Stimulated activated naive CD8-positive, alpha-beta T cell treated with anti-CD3 and anti-CD28 coated beads, Interleukin-15, Interleukin-2, amounts not matched to agents 100 ng/mL and 50 ng/mL, for 24 hours (primary cell): ENCODE data around the gene BTBD8.
A peak's percentile ranks its signal among the peaks of the same experiment; 100 is the strongest.
"Not testable (repeated sequence)": the region's sequence is repeated elsewhere in the genome, so short reads cannot be mapped to it uniquely, and the experiment has no call there.

Source experiments
- H3K27ac Mint-ChIP-seq: one replicate; pipeline ENCODE4 v1.8.0; 2021; ENCODE audit warnings: mild to moderate bottlenecking, mixed read lengths
- H3K27me3 Mint-ChIP-seq: one replicate; pipeline ENCODE4 v1.8.0; 2021; ENCODE audit warnings: mixed read lengths
- H3K36me3 Mint-ChIP-seq: one replicate; pipeline ENCODE4 v1.8.0; 2021; ENCODE audit warnings: low read depth, mixed read lengths
- H3K4me1 Mint-ChIP-seq: one replicate; pipeline ENCODE4 v1.8.0; 2021; ENCODE audit warnings: low read depth, mixed read lengths
- H3K4me3 Mint-ChIP-seq: one replicate; pipeline ENCODE4 v1.8.0; 2021; ENCODE audit warnings: mild to moderate bottlenecking, mixed read lengths
- H3K9me3 Mint-ChIP-seq: one replicate; pipeline ENCODE4 v1.8.0; 2021; ENCODE audit warnings: mixed read lengths

Gene BTBD8

GRCh38 chr1:92076363-92076762 is 3.8 kb upstream of the BTBD8 start:
- Mint-ChIP-seq H3K27ac (no peak overlapping the region), H3K4me1 (peaks cover 4% of the 10 kb centered on the region), H3K36me3 (no peaks in the 10 kb centered on the region), H3K4me3 (no peak overlapping the region), H3K27me3 (no peaks in the 10 kb centered on the region), H3K9me3 (no peaks in the 10 kb centered on the region)

GRCh38 chr1:92078077-92078476 is 2.1 kb upstream of the BTBD8 start:
- H3K36me3 Mint-ChIP-seq, H3K4me3 Mint-ChIP-seq, H3K27me3 Mint-ChIP-seq, H3K27ac Mint-ChIP-seq, H3K4me1 Mint-ChIP-seq, H3K9me3 Mint-ChIP-seq: not testable (repeated sequence)

GRCh38 chr1:92079441-92079840 is 704 bp upstream of the BTBD8 start:
- Mint-ChIP-seq H3K4me3 (peak overlapping the region; percentile 86), H3K27ac (peak overlapping the region; percentile 53)

DNA sequence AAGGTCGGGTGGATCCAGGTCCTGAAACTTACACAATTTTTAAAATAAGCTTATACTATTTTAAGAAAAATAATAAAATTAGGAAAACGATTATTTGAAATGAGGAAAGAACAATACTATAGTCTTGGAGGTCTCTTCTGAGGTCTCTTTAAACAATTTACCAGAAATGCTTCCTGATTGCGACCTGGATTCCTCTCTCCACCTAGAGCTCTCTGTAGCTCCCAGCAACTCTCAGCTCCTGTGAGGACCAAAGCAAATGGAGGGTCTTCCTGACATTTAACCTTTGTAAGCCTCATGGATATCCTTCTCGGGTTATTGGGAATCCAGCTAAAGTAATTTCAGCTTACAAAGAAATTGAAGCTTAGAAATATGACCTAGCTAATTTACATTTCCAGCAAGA is 886 bp downstream of the BTBD8 start:
- no peak overlapping the region for H3K27ac Mint-ChIP-seq
- H3K27me3 Mint-ChIP-seq, result no peaks in the 10 kb centered on the region
- H3K4me1 Mint-ChIP-seq, result peaks cover 4% of the 10 kb centered on the region
- H3K36me3 Mint-ChIP-seq, result no peaks in the 10 kb centered on the region
- H3K4me3 Mint-ChIP-seq, result peak overlapping the region; percentile 86
- H3K9me3 Mint-ChIP-seq, result peaks cover 9% of the 10 kb centered on the region

More at GRCh38 chr1:92079441-92079840, 704 bp upstream of the BTBD8 start:
- no peaks in the 10 kb centered on the region for H3K36me3 Mint-ChIP-seq
- no peaks in the 10 kb centered on the region for H3K27me3 Mint-ChIP-seq
- H3K9me3 Mint-ChIP-seq, result no peaks in the 10 kb centered on the region
- H3K4me1 Mint-ChIP-seq, result peaks cover 4% of the 10 kb centered on the region

DNA sequence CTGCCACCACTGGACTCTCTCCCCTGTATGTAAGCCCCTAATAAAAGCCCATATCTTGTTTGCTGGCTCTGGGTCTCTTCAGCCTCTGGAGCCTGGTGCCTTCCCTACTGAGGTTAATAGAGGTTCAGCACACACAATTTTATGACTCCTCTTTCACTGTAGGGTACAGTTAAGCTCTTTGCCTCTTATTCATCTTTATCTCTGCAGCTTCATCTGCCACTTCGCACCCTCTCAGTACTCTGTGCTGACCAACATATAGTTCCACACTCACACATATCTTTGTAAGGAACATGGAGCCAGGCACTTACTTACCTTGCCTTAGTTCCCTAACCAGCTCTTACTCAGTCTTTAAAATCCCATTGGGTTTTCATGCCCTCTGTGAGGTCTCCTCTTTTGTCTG is 4.5 kb downstream of the BTBD8 start:
- H3K27me3 Mint-ChIP-seq, result no peaks in the 10 kb centered on the region
- H3K4me3 Mint-ChIP-seq, result no peak overlapping the region
- no peak overlapping the region for H3K27ac Mint-ChIP-seq
- H3K36me3 Mint-ChIP-seq, result no peaks in the 10 kb centered on the region
- H3K4me1 Mint-ChIP-seq, result peaks cover 4% of the 10 kb centered on the region
- peaks cover 10% of the 10 kb centered on the region for H3K9me3 Mint-ChIP-seq

- H3K4me3 Mint-ChIP-seq, result no peak overlapping the region
- no peaks in the 10 kb centered on the region for H3K27me3 Mint-ChIP-seq
- no peaks in the 10 kb centered on the region for H3K4me1 Mint-ChIP-seq
- no peaks in the 10 kb centered on the region for H3K36me3 Mint-ChIP-seq
- no peak overlapping the region for H3K27ac Mint-ChIP-seq
- peaks cover 10% of the 10 kb centered on the region for H3K9me3 Mint-ChIP-seq
Measured at GRCh38 chr1:92085727-92086126, 5.6 kb downstream of the BTBD8 start.

DNA sequence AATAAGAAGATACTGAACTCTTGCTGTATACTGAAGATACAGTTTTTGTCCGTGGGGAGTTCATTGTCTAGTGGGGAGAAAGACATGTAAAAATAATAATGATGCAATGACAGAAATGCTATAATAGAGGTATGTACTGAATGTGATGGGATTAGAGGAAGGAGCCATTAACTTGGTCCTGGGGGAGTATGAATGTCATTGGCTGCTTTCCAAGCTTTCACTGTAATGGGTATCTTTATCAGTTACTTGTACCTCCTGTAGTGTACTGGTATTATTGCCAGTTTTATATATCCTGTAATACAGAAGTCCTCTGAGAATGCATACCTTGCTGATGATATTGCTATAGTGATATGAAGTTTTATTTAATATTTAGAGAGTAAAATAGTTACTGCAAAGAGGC is 7.4 kb downstream of the BTBD8 start:
- Mint-ChIP-seq H3K36me3 (no peaks in the 10 kb centered on the region), H3K9me3 (peaks cover 10% of the 10 kb centered on the region), H3K4me1 (no peaks in the 10 kb centered on the region), H3K27ac (no peak overlapping the region), H3K4me3 (no peak overlapping the region), H3K27me3 (no peaks in the 10 kb centered on the region)

GRCh38 chr1:92091625-92092024 is 11.5 kb downstream of the BTBD8 start:
- Mint-ChIP-seq H3K4me3 (no peak overlapping the region), H3K27ac (no peak overlapping the region), H3K9me3 (no peaks in the 10 kb centered on the region), H3K36me3 (no peaks in the 10 kb centered on the region), H3K27me3 (no peaks in the 10 kb centered on the region), H3K4me1 (peaks cover 3% of the 10 kb centered on the region)

DNA sequence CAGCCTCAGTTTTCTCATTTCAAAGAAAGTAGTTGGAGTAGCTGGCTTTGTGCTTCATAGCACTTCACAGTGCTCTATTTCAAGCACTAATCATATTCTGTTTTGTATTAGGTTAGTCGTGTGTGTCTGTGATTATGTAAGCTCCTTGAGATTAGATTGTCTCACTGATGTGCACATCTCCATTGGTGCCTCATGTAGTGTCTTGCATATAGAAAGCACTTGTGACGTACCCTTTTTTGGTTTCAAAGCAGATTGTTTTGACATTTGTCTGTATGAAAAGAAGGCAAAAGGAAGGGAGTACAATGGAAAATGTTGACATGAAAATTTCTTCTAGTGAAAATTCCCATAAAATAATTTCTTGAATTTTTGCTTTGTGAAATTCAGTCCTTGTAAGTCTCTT is 13.9 kb downstream of the BTBD8 start:
- Mint-ChIP-seq H3K9me3 (no peaks in the 10 kb centered on the region), H3K4me3 (no peak overlapping the region), H3K27ac (no peak overlapping the region), H3K27me3 (no peaks in the 10 kb centered on the region), H3K4me1 (peaks cover 6% of the 10 kb centered on the region), H3K36me3 (no peaks in the 10 kb centered on the region)

DNA sequence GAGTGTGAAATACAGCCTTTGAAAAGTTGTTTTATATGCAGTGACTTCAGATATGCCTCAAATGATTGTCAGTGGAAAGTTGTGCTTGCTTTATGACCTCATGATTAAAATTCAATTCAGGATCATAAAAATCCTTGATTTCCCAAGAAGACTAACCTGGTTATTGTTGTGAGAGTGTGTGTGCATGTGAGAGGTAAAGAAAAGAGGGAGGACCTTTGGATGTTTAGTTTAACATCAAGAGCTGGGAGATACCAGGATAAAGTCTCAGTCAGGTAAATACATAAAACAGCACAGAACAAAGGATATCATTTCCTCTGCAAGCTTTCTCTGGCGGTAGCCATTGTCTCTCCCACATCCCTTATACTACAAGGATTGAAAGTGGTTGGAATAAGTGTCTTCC is 14.4 kb downstream of the BTBD8 start:
- Mint-ChIP-seq H3K4me1 (peaks cover 6% of the 10 kb centered on the region), H3K9me3 (no peaks in the 10 kb centered on the region), H3K27ac (no peak overlapping the region), H3K27me3 (no peaks in the 10 kb centered on the region), H3K4me3 (no peak overlapping the region), H3K36me3 (no peaks in the 10 kb centered on the region)

DNA sequence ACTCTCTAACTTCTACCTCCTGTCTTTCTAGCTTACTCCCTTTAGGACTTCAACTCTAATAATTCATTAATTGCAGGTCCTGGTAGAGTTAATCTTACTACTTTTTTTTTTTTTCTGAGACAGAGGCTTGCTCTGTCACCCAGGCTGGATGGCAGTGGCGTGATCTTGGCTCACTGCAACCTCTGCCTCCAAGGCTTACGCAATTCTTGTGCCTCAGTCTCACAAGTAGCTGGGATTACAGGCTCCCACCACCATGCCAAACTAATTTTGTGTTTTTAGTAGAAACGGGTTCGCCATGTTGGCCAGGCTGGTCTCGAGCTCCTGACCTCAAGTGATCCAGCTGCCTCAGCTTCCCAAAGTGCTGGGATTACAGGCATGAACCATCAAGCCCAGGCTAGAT is 15.7 kb downstream of the BTBD8 start:
- no peaks in the 10 kb centered on the region for H3K27me3 Mint-ChIP-seq
- H3K4me3 Mint-ChIP-seq, result no peak overlapping the region
- H3K4me1 Mint-ChIP-seq, result peaks cover 6% of the 10 kb centered on the region
- no peaks in the 10 kb centered on the region for H3K9me3 Mint-ChIP-seq
- H3K36me3 Mint-ChIP-seq, result no peaks in the 10 kb centered on the region
- H3K27ac Mint-ChIP-seq, result no peak overlapping the region

- Mint-ChIP-seq H3K4me1 (peaks cover 6% of the 10 kb centered on the region), H3K4me3 (no peak overlapping the region), H3K36me3 (no peaks in the 10 kb centered on the region), H3K27me3 (no peaks in the 10 kb centered on the region), H3K27ac (no peak overlapping the region), H3K9me3 (no peaks in the 10 kb centered on the region)
Measured at GRCh38 chr1:92096317-92096716, 16.2 kb downstream of the BTBD8 start.

DNA sequence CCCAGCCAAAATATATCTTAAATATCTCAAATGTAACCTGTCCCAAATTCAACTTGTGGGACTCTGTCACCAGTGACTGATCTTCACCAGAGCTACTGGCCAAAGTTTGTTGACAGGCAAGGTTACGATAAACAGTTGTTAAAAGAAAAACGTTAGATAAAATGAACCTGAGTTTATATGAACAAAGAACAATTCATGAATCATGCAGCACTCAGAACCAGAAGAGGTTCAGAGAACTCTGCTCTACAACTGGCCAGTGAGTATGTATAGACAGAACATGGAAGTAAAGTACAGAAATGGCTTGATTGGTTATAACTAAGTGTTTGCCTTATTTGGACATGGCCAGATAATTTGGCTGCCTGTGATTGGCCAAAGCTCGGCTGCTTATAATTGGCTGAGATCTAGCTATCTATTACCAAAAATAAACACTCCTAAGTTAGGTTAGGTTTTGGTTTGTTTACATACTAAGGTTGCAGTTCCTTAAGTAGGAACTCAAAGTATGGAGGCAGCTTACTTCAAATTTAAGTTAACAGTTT is 25.5 kb downstream of the BTBD8 start:
- no peaks in the 10 kb centered on the region for H3K36me3 Mint-ChIP-seq
- no peaks in the 10 kb centered on the region for H3K9me3 Mint-ChIP-seq
- H3K27ac Mint-ChIP-seq, result no peak overlapping the region
- H3K27me3 Mint-ChIP-seq, result no peaks in the 10 kb centered on the region
- no peak overlapping the region for H3K4me3 Mint-ChIP-seq
- H3K4me1 Mint-ChIP-seq, result no peaks in the 10 kb centered on the region

GRCh38 chr1:92108631-92109030 is 28.5 kb downstream of the BTBD8 start:
- Mint-ChIP-seq H3K27ac (no peak overlapping the region), H3K27me3 (no peaks in the 10 kb centered on the region), H3K9me3 (no peaks in the 10 kb centered on the region), H3K4me1 (no peaks in the 10 kb centered on the region), H3K36me3 (no peaks in the 10 kb centered on the region), H3K4me3 (no peak overlapping the region)

GRCh38 chr1:92117526-92117925 is 37.4 kb downstream of the BTBD8 start:
- H3K4me1 Mint-ChIP-seq, result no peaks in the 10 kb centered on the region
- H3K36me3 Mint-ChIP-seq, result no peaks in the 10 kb centered on the region
- H3K27me3 Mint-ChIP-seq, result no peaks in the 10 kb centered on the region
- no peak overlapping the region for H3K4me3 Mint-ChIP-seq
- H3K9me3 Mint-ChIP-seq, result no peaks in the 10 kb centered on the region
- no peak overlapping the region for H3K27ac Mint-ChIP-seq

GRCh38 chr1:92118826-92119225 is 38.7 kb downstream of the BTBD8 start:
- Mint-ChIP-seq H3K27me3 (no peaks in the 10 kb centered on the region), H3K4me3 (no peak overlapping the region), H3K36me3 (no peaks in the 10 kb centered on the region), H3K9me3 (no peaks in the 10 kb centered on the region), H3K27ac (no peak overlapping the region), H3K4me1 (peaks cover 8% of the 10 kb centered on the region)
